GM12865 (cell line): ENCODE measurements around the gene ACOT13.

Source experiments
- DNase-seq: peaks from one replicate; pipeline ENCODE4 v3.0.0; 2010; ENCODE audit warnings: low read depth
- H3K4me3 ChIP-seq: 2 replicates; pipeline ENCODE4 v1.5.1; 2011; ENCODE audit warnings: mild to moderate bottlenecking, low read depth, low read length, control low read depth
- TF ChIP-seq, protein P1 (sequence below): IDR thresholded peaks from 2 replicates; pipeline ENCODE4 v1.5.1; 2011; ENCODE audit warnings: low read length, control low read depth, low read depth, inconsistent platforms; ENCODE audit not compliant: insufficient read depth; ENCODE audit errors: missing control alignments

Gene ACOT13

DNA sequence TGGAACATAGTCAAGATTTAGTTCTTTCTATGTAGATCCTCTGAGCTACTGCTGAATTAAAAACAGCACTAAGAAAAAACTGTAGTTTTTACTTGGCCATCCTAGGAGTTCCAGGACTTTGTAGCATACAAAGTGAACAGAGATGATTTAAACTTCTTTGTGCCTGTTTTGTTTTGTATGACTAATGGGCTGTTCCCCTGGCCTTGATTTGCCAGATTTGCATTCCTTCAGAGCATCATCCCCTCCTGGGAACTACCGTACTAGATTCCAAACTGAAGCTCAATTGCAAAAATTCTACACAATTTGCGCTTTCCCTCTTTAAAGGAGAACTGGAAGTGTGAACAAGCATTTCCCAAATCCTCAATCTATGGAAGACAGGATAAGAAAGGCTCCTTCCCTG lies 23.1 kb downstream of the ACOT13 start:
- TF ChIP-seq, protein P1, sequence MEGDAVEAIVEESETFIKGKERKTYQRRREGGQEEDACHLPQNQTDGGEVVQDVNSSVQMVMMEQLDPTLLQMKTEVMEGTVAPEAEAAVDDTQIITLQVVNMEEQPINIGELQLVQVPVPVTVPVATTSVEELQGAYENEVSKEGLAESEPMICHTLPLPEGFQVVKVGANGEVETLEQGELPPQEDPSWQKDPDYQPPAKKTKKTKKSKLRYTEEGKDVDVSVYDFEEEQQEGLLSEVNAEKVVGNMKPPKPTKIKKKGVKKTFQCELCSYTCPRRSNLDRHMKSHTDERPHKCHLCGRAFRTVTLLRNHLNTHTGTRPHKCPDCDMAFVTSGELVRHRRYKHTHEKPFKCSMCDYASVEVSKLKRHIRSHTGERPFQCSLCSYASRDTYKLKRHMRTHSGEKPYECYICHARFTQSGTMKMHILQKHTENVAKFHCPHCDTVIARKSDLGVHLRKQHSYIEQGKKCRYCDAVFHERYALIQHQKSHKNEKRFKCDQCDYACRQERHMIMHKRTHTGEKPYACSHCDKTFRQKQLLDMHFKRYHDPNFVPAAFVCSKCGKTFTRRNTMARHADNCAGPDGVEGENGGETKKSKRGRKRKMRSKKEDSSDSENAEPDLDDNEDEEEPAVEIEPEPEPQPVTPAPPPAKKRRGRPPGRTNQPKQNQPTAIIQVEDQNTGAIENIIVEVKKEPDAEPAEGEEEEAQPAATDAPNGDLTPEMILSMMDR = no peak
- DNase-seq = no peak
- H3K4me3 ChIP-seq = no peak overlapping the region

GRCh38 chr6:24690593-24690992 lies 23.7 kb downstream of the ACOT13 start:
- DNase-seq = no peak
- TF ChIP-seq, protein P1 = no peak
- no peak overlapping the region for H3K4me3 ChIP-seq

- no peak for DNase-seq
- TF ChIP-seq, protein P1 = no peak
- no peak overlapping the region for H3K4me3 ChIP-seq
These were observed 24.7 kb downstream of the ACOT13 start for GRCh38 chr6:24691550-24691949.

GRCh38 chr6:24692003-24692402 lies 25.1 kb downstream of the ACOT13 start:
- TF ChIP-seq, protein P1 = no peak
- DNase-seq = no peak
- no peak overlapping the region for H3K4me3 ChIP-seq

DNA sequence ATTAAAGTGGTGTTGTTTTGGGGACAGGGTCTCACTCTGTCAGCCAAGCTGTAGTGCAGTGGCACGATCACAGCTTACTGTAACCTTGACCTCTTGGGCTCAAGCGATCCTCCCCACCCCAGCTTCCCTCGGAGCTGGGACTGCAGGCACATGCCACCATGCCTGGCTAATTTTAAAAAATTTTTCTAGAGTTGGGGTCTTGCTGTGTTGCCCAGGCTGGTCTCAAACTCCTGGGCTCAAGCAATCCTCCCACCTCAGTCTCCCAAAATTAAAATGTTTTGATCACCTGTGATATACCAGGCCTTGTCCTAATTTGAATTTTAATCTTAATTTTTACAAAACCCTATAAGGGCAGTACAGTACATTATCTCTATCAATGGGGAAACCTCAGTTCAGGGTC lies 25.5 kb downstream of the ACOT13 start:
- no peak for DNase-seq
- TF ChIP-seq, protein P1 = no peak
- H3K4me3 ChIP-seq = no peak overlapping the region

DNA sequence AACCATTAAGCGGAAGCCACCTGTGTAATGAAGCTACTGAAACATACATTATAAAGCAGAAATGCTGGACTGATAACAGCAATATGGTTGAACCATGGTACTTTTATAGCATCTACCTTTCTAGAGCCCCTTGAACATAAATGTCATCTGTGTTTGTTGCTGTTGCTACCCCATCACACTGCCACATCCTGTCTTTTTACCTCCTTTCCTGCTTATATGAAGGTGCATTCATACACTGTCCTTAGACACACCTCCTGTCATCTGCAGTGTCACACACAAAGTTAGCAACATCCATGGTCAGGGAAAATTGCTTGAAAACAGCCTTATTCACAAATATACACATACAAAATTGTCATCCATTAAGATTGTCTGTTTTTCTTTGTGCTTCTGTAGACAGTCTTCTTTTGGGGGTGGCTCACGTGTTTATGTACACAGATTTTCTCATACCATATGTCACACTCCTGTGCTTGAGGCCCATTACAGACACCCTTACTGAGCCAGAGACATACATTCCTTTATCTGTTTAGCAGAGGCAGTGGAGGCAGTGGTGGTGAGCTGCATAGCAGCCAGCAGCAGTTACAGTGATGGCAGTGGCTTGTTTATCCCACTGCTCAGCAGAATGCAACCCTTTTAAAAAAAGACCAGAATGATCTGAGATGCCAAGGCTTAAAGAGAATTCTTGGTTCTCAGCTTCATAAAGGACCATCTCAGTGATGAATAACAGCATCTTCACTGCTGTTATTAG lies 26.1 kb downstream of the ACOT13 start:
- TF ChIP-seq, protein P1 = no peak
- DNase-seq = no peak
- no peak overlapping the region for H3K4me3 ChIP-seq

GRCh38 chr6:24694198-24694597 lies 27.3 kb downstream of the ACOT13 start:
- DNase-seq = no peak
- TF ChIP-seq, protein P1 = no peak
- no peak overlapping the region for H3K4me3 ChIP-seq
